ENCODE data around the gene MAP3K10.

- no peak for TF ChIP-seq GATA2 (IDR thresholded peaks at IDR 0.05; ENCODE audit: low read depth, low read length)
- TF ChIP-seq GATA3 (IDR thresholded peaks at IDR 0.05; ENCODE audit: low read depth, low read length): no peak
These were observed 39.8 kb downstream of the MAP3K10 start for GRCh38 chr19:40231057-40231456.
